Activated CD4-positive, alpha-beta T cell treated with anti-CD3 and anti-CD28 coated beads, Interleukin-2, amount 50 U/mL, for 24 hours (primary cell): ENCODE measurements around the gene FBXO47.

Experiments
- DNase-seq, 2 donors: peaks; one replicate each; pipeline ENCODE4 v3.0.0-alpha.2; 2020; ENCODE audit warnings: low read depth in 1 of 2, low spot score in 1 of 2

Gene FBXO47

DNA sequence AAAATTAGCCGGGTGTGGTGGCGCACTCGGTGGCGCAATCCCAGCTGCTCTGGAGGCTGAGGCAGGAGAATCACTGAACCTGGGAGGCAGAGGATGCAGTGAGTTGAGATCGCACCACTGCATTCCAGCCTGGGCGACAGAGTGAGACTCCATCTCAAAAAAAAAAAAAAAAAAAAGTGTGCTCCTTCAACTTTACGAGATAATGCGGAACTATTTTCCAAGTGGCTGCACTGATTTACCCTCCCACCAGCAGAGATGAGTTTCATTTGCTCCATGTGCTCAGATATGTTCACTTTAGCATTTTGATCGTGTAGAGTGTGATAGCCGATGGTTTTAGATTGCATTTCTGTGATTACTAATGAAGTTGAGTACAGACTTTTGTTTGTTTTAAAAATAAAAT is 61.8 kb downstream of the FBXO47 start:
- no peak for DNase-seq

DNA sequence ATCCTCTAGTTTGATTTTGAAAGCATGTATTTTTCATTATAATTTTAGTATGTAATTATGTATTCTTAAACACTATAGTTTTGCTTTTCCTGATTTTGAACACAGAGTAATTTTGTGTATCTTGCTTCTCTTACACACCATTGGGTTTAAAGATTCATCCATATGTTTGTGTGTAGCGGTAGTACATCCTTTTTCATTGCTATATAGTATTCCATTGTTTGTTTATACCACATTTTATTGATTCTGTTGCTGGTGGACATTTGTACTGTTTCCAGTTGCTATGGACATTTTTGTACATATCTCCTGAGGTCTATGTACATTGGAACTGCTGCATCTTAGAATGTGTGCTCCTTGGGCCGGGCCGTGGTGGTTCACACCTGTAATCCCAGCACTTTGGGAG is 62.3 kb downstream of the FBXO47 start:
- DNase-seq: no peak

DNA sequence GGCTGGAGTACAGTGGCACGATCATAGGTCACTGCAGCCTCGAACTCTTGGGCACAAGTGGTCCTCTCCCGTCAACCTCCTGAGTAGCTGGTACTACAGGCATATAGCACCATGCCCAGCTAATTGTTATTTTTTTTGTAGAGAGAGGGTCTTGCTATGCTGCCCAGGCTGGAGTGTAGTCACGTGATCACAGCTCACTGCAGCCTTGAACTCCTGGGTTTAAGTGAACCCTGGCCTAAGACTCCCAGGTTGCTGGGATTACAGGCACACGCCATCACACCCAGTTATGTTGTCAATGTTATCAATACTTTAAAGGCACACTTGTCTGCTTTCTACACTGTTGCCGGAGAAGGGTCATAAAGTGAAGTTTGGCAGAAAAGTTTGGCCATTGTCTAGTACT is 63.8 kb downstream of the FBXO47 start:
- DNase-seq: no peak

DNA sequence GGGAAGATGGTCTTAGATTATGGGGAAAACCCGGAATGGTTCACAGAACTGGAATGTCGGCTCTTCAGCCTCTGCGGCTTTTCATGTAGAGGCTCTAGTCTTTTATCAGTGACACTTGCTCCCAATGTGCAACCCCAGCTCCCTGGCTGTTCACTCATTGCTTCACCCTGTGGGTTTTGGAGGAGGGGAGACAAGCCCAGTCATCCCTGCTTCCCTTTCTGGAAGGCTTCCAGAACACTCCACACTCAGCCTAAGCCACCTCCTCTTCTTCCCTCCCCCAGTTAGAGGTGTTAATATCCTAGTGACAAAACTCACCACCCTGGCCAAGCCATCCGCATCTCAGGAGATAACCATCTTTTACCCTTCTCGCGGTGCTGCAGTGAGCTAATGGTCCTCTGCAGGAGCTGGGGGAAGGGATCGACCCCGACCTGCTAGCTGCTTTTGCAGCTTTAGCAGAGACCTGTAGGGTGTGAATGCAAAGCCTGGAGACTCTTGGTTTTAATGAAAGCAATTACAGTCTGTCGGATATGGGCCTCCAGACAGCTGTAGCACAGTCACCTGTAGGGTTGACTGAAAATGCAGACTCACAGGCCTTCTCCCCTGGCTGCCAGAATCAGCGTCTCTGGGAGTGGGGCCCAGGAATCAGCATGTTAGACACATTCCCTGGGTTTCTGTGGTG is 66.1 kb downstream of the FBXO47 start:
- DNase-seq: no peak

DNA sequence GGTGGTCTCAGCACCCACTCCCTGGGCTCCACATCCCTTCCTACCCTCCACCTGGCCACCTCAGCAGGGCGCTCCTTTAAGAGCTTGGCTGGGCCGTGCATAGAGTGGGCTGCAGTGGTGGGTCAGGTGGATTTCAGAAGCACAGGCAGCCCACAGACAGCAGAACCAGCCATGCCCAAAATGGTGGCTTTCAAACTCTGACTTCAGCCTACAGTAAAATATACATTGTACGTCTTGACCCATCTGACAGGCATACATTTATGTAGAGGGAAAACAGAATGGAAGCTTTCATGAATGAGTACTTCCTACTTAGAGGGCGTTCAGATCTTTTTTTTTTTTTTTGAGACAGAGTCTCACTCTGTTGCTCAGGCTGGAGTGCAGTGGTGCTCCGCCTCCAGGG is 67.8 kb downstream of the FBXO47 start:
- DNase-seq: no peak

DNA sequence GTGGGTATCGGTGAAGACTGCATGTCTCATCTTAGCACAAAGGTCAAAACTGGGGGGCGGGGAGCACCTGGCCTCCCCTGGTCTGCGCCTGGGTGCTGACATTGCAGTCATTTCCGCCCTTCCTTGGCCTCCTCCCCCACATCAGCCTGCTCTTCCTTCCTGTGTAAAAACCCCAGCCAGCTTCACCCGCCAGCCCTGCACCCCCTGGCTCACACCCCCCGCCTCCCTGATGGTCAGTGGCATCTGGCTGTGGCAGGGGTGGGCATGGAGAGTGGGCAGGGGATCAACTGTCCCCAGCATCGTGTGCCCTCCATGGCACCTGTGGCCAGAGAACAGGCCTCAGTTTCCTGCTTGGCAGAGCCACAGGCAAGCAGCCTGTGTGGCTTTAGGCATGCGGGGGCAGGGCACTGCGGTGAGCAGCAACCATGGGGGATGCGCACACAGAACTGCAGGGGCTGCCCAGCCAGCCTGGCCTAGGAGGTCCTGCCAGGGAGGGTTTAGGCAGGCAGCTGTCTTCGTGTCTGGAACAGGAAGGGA is 68.3 kb downstream of the FBXO47 start:
- DNase-seq: peak; percentile 59 to 87

DNA sequence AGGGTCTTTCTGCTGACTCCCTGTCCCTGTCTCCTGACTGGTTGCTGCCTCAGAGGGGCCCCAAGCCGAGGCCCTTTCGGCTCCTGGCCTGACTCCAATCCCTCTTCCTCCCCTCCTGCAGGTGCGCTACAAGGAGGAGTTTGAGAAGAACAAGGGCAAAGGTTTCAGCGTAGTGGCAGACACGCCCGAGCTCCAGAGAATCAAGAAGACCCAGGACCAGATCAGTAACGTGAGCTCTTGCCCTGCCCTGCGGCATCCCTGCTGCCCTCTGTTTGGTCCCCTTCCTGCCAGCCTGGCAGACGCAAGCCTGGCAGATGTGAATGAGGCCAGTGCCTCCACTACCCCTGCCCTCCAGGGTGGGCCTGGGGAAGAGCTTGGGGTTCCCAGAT is 68.9 kb downstream of the FBXO47 start:
- DNase-seq: peak in 1 of 2 donors; percentile 21

DNA sequence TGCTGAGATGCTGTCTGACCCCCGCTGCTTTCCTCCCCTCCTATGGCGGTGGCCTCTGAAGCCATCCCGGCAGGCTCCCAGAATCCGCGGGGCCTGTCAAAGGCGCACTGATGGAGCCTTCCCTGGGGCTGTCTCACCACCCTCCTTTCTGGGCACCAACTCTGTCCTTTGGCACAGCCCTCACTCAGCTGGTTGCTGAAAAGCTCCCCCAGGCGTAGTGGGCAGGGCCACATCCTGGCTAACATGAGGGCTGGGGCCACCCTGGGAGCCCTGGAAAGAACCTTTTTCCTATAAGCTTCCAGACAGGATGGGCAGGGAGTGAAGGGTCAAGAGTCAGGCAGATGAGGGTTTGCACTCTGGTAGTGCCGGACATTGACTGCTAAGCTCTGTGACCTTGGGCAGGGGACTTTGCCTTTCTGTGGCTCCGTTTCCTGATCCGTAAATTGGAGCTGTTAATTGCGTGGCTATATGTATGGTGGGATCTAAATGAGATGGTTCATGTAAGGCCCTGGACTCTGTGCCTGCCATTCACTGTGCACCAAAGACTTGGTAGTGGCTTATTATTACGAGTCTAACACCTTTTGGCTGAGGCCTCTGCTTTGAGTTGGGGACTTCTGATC is 69.4 kb downstream of the FBXO47 start:
- DNase-seq: no peak

DNA sequence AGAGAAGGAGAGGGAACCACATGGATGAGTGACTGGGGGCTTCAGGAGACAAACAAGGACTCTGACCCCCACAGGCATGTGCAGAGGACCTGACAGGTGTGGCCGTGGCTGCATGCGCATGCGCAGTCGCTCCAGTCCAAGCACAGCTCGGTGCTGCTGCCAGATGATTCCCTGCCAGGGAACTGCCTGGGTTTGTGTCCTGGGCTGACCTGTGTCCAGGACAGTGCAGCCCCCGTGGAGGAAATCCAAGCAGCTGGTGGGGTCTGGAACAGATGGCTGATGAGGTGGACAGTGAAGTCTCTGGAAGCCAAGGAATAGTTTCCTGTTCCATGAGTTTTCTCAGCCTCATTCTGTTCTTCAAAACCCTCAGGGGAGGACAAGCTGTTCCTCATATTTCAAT is 70.0 kb downstream of the FBXO47 start:
- DNase-seq: no peak

DNA sequence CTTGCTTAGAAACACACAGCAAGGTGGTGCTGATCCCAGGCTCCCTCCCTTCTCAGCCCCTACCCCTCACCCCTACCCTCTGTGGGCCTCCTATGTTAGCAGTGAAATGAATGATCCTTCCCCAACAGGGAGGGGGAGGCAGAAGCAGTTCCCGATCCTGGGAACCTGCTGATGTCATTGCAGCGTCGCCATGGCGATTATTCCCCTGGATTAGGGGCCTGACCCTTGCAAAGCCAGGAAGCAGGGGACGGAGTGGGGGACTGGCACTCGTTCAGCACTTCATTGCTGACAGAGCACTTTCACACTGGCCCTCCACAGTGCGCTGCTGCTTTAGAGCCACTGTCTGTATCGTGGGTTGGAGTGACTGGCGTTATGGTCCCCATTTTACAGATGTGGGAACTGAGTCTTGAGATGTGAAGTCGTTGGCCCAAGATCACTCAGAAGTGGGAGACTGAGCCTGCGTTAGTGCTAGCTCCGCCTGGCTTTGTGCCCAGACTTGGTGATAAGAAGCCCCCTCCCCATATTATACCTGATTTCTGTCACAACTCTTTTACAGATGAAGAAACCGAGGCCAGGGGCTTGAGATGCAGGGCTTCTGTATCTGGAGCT is 70.8 kb downstream of the FBXO47 start:
- no peak for DNase-seq

DNA sequence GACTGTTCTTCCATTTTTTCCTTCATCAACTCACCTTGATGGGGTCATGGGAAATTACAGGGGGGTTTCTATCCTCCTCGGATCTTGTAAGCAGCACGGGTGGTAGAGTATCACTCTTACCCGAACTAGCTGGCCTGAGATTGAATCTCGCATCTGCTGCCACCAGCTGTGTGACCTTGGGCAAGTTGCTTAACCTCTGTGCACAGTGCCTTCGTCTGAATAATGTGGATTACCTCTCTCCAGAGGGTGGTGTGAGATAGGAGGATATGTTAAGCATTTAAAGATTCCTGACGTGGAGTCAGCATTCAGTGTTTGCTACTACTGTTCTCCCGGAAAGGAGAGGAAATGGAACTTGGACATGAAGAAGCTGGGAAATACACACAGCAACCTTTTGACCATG is 72.9 kb downstream of the FBXO47 start:
- DNase-seq: no peak

DNA sequence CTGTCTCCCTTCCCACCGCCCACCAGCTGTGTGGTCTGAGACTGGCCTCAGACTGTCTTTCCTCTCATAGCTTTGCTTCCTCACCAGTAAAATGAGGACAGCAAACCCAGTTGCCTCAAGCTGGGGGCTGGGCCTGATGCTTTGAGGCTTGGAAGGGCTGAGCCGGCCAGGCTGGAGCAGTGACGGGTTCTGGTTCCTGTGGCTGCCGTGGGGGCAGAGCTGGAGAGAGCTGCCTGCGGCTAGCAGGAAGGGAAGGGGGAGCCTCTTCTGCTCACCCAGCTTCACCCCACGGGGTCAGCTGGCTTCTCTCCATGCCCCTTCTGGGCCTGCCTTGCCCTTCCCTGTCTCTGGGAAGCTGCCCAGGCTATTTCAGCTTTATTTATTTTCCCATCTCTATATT is 73.6 kb downstream of the FBXO47 start:
- no peak for DNase-seq

DNA sequence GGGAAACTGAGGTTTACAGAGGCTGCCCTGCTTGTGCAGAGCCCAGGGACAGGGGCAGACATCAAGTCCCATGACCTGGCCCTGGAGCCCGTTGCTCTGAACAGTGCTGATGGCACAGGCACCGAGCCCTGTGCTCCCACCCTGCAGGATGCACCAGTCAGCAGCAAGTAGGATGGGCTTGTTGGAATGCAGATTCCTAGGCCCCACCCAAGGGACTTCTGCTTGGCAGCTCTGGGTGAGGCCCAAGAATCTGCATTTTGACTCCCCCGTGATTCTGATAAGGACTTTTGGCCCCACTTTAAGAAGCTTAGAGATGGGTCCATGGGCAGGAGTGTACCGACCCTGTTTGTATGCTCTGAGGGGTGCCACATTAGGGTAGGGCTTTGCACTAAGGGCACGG is 74.1 kb downstream of the FBXO47 start:
- no peak for DNase-seq

DNA sequence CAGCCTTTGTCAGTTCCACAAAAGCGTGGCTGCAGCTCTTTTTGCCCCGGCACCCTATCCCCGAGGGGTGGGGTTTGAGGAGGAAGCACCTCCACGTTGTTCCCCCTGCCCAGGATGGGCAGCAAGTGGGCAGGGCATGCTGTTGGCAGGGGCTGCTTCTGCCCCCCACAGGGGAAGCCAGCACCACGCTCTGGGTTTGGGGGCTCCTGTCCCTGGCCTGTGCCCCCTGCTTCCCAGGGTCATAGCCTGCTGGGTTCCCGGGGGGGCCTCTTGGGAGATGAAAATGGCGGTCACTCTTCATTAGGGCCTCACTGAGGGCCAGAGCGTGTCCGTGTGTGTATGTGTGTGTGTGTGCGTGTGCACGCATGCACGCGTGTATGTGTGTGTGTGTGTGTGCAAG is 74.6 kb downstream of the FBXO47 start:
- no peak for DNase-seq

DNA sequence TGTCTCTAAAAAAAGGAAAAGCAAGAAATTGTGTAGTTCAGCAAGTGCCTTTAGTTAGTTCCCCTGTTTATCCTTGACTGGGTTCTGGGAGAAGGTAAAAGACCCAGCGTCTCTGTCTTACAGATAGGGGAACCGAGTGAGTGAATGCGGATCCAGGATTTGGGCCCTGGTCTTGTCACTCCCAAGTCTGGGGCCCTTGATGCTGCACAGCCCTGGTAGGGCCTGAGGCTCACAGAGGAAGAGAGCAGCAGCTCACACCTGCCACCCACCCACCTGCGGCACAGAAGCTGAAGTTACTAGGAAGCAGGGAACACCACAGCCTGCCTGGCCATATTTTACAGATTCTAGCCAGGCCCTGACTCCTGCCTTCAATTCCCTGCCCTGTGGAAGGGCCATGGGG is 75.1 kb downstream of the FBXO47 start:
- DNase-seq: no peak

DNA sequence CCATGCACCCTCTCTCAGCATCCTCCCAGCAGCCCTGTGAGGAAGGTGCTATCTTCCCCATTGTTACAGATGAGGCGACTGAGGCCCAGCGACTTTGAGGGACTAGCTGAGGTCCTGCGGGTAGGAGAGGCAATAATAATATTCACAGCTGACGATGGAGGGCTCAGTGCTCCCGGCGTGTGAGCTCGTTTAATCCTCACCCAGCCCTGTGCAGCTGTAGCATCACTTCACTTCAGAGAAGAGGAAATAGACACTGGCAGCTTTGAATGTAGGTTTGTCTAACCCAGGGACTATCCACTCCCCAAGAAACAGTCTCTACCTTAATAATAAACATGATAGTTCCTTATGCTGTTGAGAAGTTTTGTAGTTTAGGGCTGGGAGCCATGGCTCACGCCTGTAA is 75.8 kb downstream of the FBXO47 start:
- DNase-seq: no peak

DNA sequence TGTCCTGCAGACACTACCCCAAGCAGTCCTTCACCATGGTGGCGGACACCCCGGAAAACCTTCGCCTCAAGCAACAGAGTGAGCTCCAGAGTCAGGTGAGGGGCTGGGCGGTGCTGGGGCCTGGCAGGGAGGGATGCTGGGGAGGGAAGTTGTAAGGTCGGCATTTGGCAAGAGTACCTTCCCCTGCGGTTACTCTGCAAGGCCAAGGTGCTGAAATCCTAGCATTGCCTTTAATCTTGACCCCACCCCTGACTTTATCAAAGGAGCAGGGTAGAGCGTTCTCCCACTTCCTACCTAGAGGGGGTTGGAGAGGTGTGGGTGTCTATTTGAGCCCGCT is 76.8 kb downstream of the FBXO47 start:
- no peak for DNase-seq

DNA sequence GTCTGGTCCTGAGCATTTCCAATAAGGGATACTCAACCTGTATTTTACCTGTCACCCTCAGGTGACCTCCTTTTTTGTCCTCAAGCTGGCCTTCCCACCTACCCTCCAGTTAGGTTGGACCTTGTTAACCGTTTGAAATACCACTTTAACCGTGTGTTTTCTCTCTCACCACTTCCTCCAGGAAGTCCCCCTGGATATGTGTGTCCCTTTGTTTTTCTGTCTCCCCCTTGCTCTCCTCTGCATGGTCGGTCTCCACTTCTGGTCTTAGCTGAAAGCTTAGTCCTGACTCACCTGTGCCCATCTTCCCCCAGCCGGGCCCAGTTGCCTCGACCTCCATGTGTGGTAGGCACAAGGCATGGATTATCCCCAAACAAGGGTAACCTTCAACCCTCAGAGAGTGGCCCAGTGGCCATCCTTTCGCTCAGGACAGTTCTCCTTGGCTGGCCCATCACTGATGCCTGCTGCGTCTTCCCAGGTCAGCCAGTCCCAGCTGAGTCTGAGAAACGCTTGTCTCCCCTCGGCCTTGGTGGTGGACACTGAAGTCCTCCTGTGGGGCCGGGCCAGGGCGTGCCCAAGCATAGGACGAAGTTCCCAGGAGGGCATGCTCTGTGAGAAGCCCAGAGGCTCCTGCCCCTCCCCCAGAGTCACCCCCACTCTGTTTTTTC is 77.3 kb downstream of the FBXO47 start:
- no peak for DNase-seq

DNA sequence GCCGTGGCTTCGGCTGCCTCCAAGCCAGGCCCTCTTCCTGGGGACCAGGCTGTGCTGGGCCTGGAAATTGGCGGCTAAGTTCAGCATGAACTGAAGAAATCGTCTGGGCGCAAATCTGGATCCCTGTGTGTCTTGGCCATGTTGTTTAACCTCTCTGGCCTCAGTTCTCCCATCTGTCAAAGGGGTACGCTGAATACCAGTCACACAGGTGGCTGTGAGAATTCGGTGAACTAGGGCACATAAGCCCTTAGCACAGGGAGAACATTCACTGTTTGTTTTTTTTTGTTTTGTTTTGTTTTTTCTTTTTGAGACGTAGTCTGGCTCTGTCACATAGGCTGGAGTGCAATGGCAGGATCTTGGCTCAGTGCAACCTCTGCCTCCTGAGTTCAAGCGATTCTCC is 78.4 kb downstream of the FBXO47 start:
- DNase-seq: no peak

DNA sequence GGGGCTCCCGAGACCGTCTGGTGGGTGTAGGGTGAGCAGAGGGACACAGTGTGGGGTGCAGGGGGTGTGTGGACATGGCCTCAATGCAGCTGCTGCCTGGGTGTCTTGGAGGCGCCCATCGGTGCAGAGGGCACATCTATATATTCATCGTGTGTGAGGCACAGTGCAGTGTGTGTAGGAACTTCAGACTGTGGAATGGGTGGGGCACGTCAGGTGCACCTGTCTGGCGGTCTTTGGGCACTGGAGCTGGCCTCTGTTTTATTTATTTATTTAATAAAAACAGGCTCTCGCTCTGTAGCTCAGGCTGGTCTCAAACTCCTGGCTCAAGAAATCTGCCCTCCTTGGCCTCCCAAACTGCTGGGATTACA is 80.6 kb downstream of the FBXO47 start:
- no peak for DNase-seq
